Endothelial cell of umbilical vein (primary cell): Measurements from ENCODE around the gene KLRF2. TPM values are rescaled to one million over a fixed set of nuclear protein-coding genes. Genes with fewer than 3 reads are reported as not detected.
A peak's percentile ranks its signal among the peaks of the same experiment; 100 is the strongest.

Source experiments
- BruUV-seq: library from RNA; stranded (reverse); fragments of 400-500 nt; replicated peaks from 2 replicates; lab custom pipeline; 2021; lab: Mats Ljungman, UMichigan
- CTCF ChIA-PET: fragments of 300-600, 350-600 bp; sonication (Branson Sonifier 250); formaldehyde crosslinking; loops from one replicate; lab custom pipeline; 2021; ENCODE audit warnings: antibody characterized with exemption, inconsistent platforms; lab: Charles Lee
- POLR2A ChIA-PET: fragments of 300-600, 350-600 bp; sonication (Branson Sonifier 250); formaldehyde crosslinking; loops from one replicate; lab custom pipeline; 2021; ENCODE audit warnings: antibody characterized with exemption, inconsistent platforms; lab: Charles Lee
- DNase-seq: peaks from one replicate; pipeline ENCODE4 v3.0.0-alpha.2; 2011; ENCODE audit warnings: low read depth, low spot score
- FAIRE-seq: peaks from 2 replicates; lab custom pipeline; 2011; peaks lifted over from hg19 to GRCh38; lab: Jason Lieb, UNC
- H2AFZ ChIP-seq: 2 replicates; pipeline ENCODE4 v1.6.0; 2012; ENCODE audit warnings: low read depth, low read length, control low read depth, inconsistent platforms
- H3K27ac ChIP-seq: 2 replicates; pipeline ENCODE4 v1.5.1; 2011; ENCODE audit warnings: low read depth, mild to moderate bottlenecking, control low read depth, low read length, moderate library complexity; ENCODE audit not compliant: insufficient read depth
- H3K27me3 ChIP-seq, 2 experiments: 2 replicates each; pipeline versions ENCODE4 v1.6.0 to v1.6.1; 2011; ENCODE audit warnings: low read length in 2 of 2, mixed read lengths in 1 of 2; ENCODE audit not compliant: control insufficient read depth in 2 of 2, insufficient read depth in 2 of 2
- H3K36me3 ChIP-seq, 2 experiments: 2 replicates in 1 of 2; 3 replicates in 1 of 2; pipeline ENCODE4 v1.5.1; 2011; ENCODE audit warnings: low read length in 2 of 2, mild to moderate bottlenecking in 1 of 2, moderate library complexity in 1 of 2; ENCODE audit not compliant: control insufficient read depth in 2 of 2, insufficient read depth in 2 of 2; ENCODE audit errors: extremely low read depth in 1 of 2
- H3K4me1 ChIP-seq: 3 replicates; pipeline ENCODE4 v1.5.1; 2011; ENCODE audit warnings: mild to moderate bottlenecking, low read length; ENCODE audit not compliant: control insufficient read depth, insufficient read depth; ENCODE audit errors: extremely low read depth
- H3K4me2 ChIP-seq: 2 replicates; pipeline ENCODE4 v1.6.1; 2011; ENCODE audit warnings: low read length, control low read depth, mixed read lengths; ENCODE audit not compliant: insufficient read depth
- H3K4me3 ChIP-seq, 3 experiments: fragments of 200-600 bp in 1 of 3; sonication (generic), shearing (Covaris generic) in 1 of 3; replicated peaks in 1 of 3; 2 replicates each; pipeline ENCODE4 v1.5.1; 2011 to 2016; ENCODE audit warnings: control low read depth in 3 of 3, low read length in 3 of 3, mild to moderate bottlenecking in 2 of 3, inconsistent platforms in 1 of 3, low read depth in 1 of 3, moderate library complexity in 1 of 3; ENCODE audit not compliant: insufficient read depth in 1 of 3
- H3K79me2 ChIP-seq: 2 replicates; pipeline ENCODE4 v1.6.0; 2012; ENCODE audit warnings: low read length, inconsistent platforms; ENCODE audit not compliant: control insufficient read depth, insufficient read depth
- H3K9ac ChIP-seq: replicated peaks from 2 replicates; pipeline ENCODE3; 2011; ENCODE audit warnings: low read length, control low read depth; ENCODE audit not compliant: insufficient read depth; ENCODE audit errors: extremely low read depth
- H3K9me1 ChIP-seq: replicated peaks from 3 replicates; pipeline ENCODE4 v1.6.0; 2011; ENCODE audit warnings: mild to moderate bottlenecking, low read length; ENCODE audit not compliant: control insufficient read depth, insufficient read depth; ENCODE audit errors: extremely low read depth
- H3K9me3 ChIP-seq: replicated peaks from 2 replicates; pipeline ENCODE4 v1.5.1; 2012; ENCODE audit warnings: low read length, inconsistent platforms; ENCODE audit not compliant: control insufficient read depth, insufficient read depth
- H4K20me1 ChIP-seq: replicated peaks from 2 replicates; pipeline ENCODE3; 2011; ENCODE audit warnings: mild to moderate bottlenecking, low read length; ENCODE audit not compliant: control insufficient read depth, insufficient read depth; ENCODE audit errors: extremely low read depth
- EZH2 ChIP-seq: IDR thresholded peaks from 2 replicates; pipeline ENCODE4 v1.6.1; 2012; ENCODE audit warnings: borderline replicate concordance, low read depth, mild to moderate bottlenecking, moderate library complexity, low read length, inconsistent platforms; ENCODE audit not compliant: severe bottlenecking
- FOS ChIP-seq: IDR thresholded peaks from 2 replicates; pipeline ENCODE4 v1.6.1; 2011; ENCODE audit warnings: mild to moderate bottlenecking, low read length, moderate library complexity, borderline replicate concordance; ENCODE audit not compliant: insufficient read depth
- GATA2 ChIP-seq: IDR thresholded peaks from 2 replicates; pipeline ENCODE4 v1.7.0; 2011; ENCODE audit warnings: low read depth, mild to moderate bottlenecking, moderate library complexity, mixed read lengths, low read length; ENCODE audit not compliant: insufficient read length, insufficient read depth
- JUN ChIP-seq: IDR thresholded peaks from 2 replicates; pipeline ENCODE4 v1.6.1; 2011; ENCODE audit warnings: borderline replicate concordance, low read depth; ENCODE audit not compliant: insufficient read length, insufficient read depth
- MYC ChIP-seq: IDR thresholded peaks from one replicate; pipeline ENCODE4 v1.6.1; 2011; ENCODE audit warnings: mild to moderate bottlenecking, low read depth, low read length
- POLR2A ChIP-seq: IDR thresholded peaks from 2 replicates; pipeline ENCODE4 v1.6.1; 2012; ENCODE audit warnings: low read depth, mild to moderate bottlenecking, control low read depth, low read length
- POLR2AphosphoS5 ChIP-seq: IDR thresholded peaks from 2 replicates; pipeline ENCODE4 v1.6.1; 2012; ENCODE audit warnings: low read depth, mild to moderate bottlenecking, control low read depth, low read length, moderate library complexity; ENCODE audit not compliant: insufficient read depth
- dilution Hi-C: fragments of 300-500 bp; cut with MboI; formaldehyde crosslinking; loops from one replicate; pipeline ENCODE4 v1.15.0; 2019; ENCODE audit warnings: low sequenced_read_pairs; ENCODE audit not compliant: extremely low pct_ligation_motif_present
- intact Hi-C: fragments of 100-400 bp; cut with micrococcal nuclease; formaldehyde crosslinking; loops from one replicate; pipeline ENCODE4 v1.10.0; 2022
- polyA plus RNA-seq, 4 experiments: library from polyadenylated mRNA; depleted of rRNA in 3 of 4; stranded (reverse) in 3 of 4; unstranded in 1 of 4; fragments of >200 nt; gene quantifications; 2 replicates each; pipeline versions ENCODE4 v1.2.1 to v1.2.3, GENCODE V29; 2011 to 2012; ENCODE audit warnings: missing spikeins in 1 of 4
- total RNA-seq: library from RNA; stranded (reverse); gene quantifications from 2 replicates; pipeline ENCODE4 v1.2.3, GENCODE V29; 2021
- TF ChIP-seq, protein P1 (sequence below), 2 donors: IDR thresholded peaks; 1 replicate in 1 of 2; 2 replicates in 1 of 2; pipeline ENCODE4 v1.5.1; 2011; ENCODE audit warnings: low read length in 2 of 2, mild to moderate bottlenecking in 2 of 2, moderate library complexity in 2 of 2, control low read depth in 1 of 2, inconsistent platforms in 1 of 2, low read depth in 1 of 2; ENCODE audit not compliant: insufficient read depth in 1 of 2; ENCODE audit errors: extremely low read depth in 1 of 2
- TF ChIP-seq, protein P2 (sequence below): IDR thresholded peaks from 2 replicates; pipeline ENCODE4 v1.6.1; 2011; ENCODE audit not compliant: insufficient read depth, insufficient read length

KLRF2 gene
- total and polyA plus RNA-seq, 2 donors (not counting 3 experiments of a cell fraction or from before 2014, with no cell fraction given), result not detected

DNA sequence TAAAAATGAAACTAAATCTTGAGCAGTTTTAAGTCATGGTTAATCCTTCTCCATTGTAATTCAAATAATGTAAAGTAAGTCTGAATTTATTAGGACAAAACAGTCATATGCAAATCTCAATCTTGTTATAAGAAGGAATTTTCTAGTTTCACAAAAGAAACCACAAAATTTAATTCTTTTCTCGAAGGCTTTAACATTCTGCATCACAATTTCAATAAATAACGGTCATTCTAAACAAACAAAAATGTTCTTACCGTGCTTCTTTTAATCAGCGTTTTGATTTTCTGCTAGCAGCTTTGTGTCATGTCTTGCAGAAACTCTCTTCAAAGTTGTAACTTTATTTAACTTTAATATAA is 12.4 kb upstream of the KLRF2 start:
- DNase-seq, result no peak
- no peak for FAIRE-seq
- dilution Hi-C loops, result no loop called here
- H3K27me3 ChIP-seq, result no peaks in the 10 kb centered on the region
- H3K9ac ChIP-seq, result peak overlapping the region; percentile 94
- ChIA-PET CTCF (interaction anchor here (0.7 to 4.4 kb wide), 4 partner anchors 55 to 126 kb away, joined by 3 to 21 read pairs (median 5); no protein-coding TSS in a partner anchor), POLR2A (no interaction called here)
- H3K4me1 ChIP-seq, result peaks cover 31% of the 10 kb centered on the region
- no peak overlapping the region for H2AFZ ChIP-seq
- H3K79me2 ChIP-seq, result peaks cover 31% of the 10 kb centered on the region
- no peaks in the 10 kb centered on the region for H3K36me3 ChIP-seq
- peak overlapping the region; percentile 99 for H3K4me2 ChIP-seq
- H3K9me3 ChIP-seq, result no peaks in the 10 kb centered on the region
- H3K4me3 ChIP-seq, result peak overlapping the region; percentile 28 to 93 (median 73)
- BruUV-seq, result no TSS peak
- H4K20me1 ChIP-seq, result no peaks in the 10 kb centered on the region
- TF ChIP-seq MYC (no peak), FOS (no peak), POLR2AphosphoS5 (no peak), EZH2 (no peak), GATA2 (no peak), POLR2A (no peak), JUN (no peak)
- TF ChIP-seq, protein P1, sequence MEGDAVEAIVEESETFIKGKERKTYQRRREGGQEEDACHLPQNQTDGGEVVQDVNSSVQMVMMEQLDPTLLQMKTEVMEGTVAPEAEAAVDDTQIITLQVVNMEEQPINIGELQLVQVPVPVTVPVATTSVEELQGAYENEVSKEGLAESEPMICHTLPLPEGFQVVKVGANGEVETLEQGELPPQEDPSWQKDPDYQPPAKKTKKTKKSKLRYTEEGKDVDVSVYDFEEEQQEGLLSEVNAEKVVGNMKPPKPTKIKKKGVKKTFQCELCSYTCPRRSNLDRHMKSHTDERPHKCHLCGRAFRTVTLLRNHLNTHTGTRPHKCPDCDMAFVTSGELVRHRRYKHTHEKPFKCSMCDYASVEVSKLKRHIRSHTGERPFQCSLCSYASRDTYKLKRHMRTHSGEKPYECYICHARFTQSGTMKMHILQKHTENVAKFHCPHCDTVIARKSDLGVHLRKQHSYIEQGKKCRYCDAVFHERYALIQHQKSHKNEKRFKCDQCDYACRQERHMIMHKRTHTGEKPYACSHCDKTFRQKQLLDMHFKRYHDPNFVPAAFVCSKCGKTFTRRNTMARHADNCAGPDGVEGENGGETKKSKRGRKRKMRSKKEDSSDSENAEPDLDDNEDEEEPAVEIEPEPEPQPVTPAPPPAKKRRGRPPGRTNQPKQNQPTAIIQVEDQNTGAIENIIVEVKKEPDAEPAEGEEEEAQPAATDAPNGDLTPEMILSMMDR (IDR thresholded peaks at IDR 0.05; ENCODE audit: extremely low read depth in 1 of 2, insufficient read depth in 1 of 2, low read depth in 1 of 2, low read length in 2 of 2), result no peak
- TF ChIP-seq, protein P2, sequence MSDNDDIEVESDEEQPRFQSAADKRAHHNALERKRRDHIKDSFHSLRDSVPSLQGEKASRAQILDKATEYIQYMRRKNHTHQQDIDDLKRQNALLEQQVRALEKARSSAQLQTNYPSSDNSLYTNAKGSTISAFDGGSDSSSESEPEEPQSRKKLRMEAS, result no peak
- peak overlapping the region; percentile 96 for H3K27ac ChIP-seq
- no peaks in the 10 kb centered on the region for H3K9me1 ChIP-seq
- intact Hi-C loops, result loop anchor here (1.0 to 5.0 kb wide), 4 partner anchors 58 to 163 kb away; no protein-coding TSS in a partner anchor
